Adipocyte (in vitro differentiated cells): ENCODE measurements around the gene OTOF.
A peak's percentile ranks its signal among the peaks of the same experiment; 100 is the strongest.
"Not testable (repeated sequence)": the region's sequence is repeated elsewhere in the genome, so short reads cannot be mapped to it uniquely, and the experiment has no call there.

ENCODE experiments used
- DNase-seq: peaks from one replicate; pipeline ENCODE4 v3.0.0-alpha.2; 2015; ENCODE audit warnings: low read depth
- H3K27me3 ChIP-seq: replicated peaks from 2 replicates; pipeline ENCODE4 v1.7.0; 2013; ENCODE audit warnings: mild to moderate bottlenecking, low read length, moderate library complexity; ENCODE audit not compliant: control insufficient read depth, insufficient read depth
- H3K36me3 ChIP-seq: 2 replicates; pipeline ENCODE4 v1.7.0; 2013; ENCODE audit warnings: low read length, mild to moderate bottlenecking, moderate library complexity; ENCODE audit not compliant: control insufficient read depth, insufficient read depth, severe bottlenecking
- H3K4me1 ChIP-seq: 2 replicates; pipeline ENCODE4 v1.7.0; 2013; ENCODE audit warnings: mild to moderate bottlenecking, low read length, moderate library complexity; ENCODE audit not compliant: control insufficient read depth, insufficient read depth
- H3K4me3 ChIP-seq: 2 replicates; pipeline ENCODE4 v1.7.0; 2013; ENCODE audit warnings: mild to moderate bottlenecking, low read length, moderate library complexity
- H3K9ac ChIP-seq: 2 replicates; pipeline ENCODE4 v1.7.0; 2013; ENCODE audit warnings: mild to moderate bottlenecking, low read length, moderate library complexity
- H3K9me3 ChIP-seq: 2 replicates; pipeline ENCODE4 v1.7.0; 2013; ENCODE audit warnings: mild to moderate bottlenecking, low read length, moderate library complexity; ENCODE audit not compliant: control insufficient read depth

The OTOF gene

DNA sequence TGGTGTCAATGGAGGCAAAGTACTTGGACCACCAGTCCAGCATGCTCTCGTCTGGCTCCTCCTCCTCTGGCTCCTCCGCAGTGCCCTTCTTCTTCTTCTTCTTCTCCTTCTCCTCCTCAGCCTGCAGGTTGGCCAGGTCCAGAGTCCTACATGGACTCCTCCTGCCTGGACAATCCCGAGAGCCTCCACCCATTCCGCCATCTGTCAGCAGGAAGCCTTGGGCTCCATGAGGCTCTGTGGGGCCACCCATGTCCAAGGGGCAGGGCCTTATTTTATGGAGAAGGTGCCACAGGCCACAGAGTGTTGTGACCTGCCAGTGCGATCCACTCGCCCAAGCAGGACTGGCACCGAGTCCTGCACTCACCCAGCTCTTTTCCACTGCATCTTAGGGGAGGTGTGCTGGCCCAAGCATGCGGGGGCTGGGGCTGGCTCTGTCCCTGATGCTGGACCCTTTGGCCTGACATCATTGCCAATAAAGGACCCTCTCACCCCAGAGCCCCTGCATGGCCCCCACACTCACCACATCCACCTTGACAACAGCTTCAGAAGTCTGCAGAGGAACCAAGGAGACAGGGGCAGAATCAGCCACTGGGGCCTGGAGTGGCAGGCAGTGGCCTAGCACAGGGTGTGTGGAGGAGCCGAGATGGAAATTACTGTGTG, 7.2 kb downstream of the OTOF start:
- H3K9ac ChIP-seq, result no peak overlapping the region
- peaks cover 5% of the 10 kb centered on the region for H3K9me3 ChIP-seq
- H3K4me1 ChIP-seq, result no peaks in the 10 kb centered on the region
- H3K27me3 ChIP-seq, result no peaks in the 10 kb centered on the region
- no peak for DNase-seq
- H3K4me3 ChIP-seq, result no peak overlapping the region
- no peaks in the 10 kb centered on the region for H3K36me3 ChIP-seq

DNA sequence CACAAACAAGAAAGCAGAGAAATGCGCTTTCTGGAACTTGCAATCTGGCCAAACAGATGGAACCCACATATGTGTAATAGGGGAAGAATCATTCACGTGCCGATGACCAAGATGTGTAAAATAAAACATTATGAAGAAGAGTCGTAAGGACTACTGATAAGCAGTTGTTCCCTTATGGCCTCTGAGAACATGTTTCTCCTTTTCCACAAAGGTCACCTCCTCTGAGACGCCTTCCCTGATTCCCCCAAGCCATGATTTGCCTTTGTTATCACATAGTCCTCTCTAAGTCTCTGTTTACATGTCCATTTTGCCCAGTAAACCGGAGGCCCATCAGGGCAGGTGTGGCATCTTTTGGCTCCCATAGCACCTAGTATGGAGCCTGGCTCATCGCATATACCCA, 8.0 kb downstream of the OTOF start:
- peaks cover 5% of the 10 kb centered on the region for H3K9me3 ChIP-seq
- no peak overlapping the region for H3K9ac ChIP-seq
- H3K4me1 ChIP-seq, result no peaks in the 10 kb centered on the region

DNA sequence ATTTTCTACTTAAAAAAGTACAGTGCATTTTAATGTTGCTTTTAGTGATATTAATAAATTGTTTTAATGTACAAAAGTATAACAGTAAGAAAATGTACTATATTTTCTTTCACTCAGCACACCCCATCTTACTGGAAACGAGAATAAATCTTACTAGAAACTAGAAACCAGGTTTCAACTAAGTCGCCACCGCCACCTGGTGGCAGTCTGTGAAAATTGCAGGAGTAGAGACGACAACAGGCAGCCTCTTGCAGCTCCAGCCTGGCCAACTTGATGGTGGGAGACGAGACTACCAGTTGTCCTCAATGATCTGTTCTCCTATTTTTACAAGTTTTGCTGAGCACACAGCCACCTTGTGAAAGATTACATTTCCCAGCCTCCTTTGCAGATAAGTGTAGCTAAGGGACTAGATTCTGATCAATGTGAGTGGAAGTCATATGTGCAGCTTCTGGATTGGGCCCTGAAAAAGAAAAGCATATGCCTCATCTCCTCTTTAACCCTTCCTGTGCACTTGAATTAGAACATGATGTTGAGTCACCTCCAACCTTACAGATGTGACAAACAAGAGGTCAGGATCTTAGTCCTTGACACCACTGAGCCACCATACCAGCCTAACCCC, 8.7 kb downstream of the OTOF start:
- Histone ChIP-seq H3K27me3 (no peaks in the 10 kb centered on the region), H3K36me3 (no peaks in the 10 kb centered on the region), H3K4me1 (no peaks in the 10 kb centered on the region), H3K9ac (no peak overlapping the region), H3K9me3 (peaks cover 5% of the 10 kb centered on the region), H3K4me3 (no peak overlapping the region)
- peak; percentile 31 for DNase-seq

More for the DNA sequence above, 8.0 kb downstream of the OTOF start:
- H3K27me3 ChIP-seq, result no peaks in the 10 kb centered on the region
- H3K36me3 ChIP-seq, result no peaks in the 10 kb centered on the region
- no peak for DNase-seq
- no peak overlapping the region for H3K4me3 ChIP-seq

DNA sequence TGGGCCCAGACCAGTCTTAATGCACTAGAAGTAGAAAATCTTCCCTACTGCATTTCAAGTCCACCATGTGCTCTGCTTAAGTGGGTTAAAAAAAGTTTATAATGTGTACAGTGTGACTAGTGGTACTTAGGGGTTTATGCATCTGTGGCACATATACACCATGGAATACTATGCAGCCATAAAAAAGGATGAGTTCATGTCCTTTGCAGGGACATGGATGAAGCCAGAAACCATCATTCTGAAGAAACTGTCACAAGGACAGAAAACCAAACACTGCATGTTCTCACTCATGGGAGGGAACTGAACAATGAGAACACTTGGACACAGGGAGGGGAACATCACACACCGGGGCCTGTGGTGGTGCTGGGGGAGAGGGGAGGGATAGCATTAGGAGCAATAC, 9.4 kb downstream of the OTOF start:
- DNase-seq, H3K36me3 ChIP-seq, H3K27me3 ChIP-seq, H3K4me1 ChIP-seq, H3K4me3 ChIP-seq, H3K9me3 ChIP-seq, H3K9ac ChIP-seq: not testable (repeated sequence)

DNA sequence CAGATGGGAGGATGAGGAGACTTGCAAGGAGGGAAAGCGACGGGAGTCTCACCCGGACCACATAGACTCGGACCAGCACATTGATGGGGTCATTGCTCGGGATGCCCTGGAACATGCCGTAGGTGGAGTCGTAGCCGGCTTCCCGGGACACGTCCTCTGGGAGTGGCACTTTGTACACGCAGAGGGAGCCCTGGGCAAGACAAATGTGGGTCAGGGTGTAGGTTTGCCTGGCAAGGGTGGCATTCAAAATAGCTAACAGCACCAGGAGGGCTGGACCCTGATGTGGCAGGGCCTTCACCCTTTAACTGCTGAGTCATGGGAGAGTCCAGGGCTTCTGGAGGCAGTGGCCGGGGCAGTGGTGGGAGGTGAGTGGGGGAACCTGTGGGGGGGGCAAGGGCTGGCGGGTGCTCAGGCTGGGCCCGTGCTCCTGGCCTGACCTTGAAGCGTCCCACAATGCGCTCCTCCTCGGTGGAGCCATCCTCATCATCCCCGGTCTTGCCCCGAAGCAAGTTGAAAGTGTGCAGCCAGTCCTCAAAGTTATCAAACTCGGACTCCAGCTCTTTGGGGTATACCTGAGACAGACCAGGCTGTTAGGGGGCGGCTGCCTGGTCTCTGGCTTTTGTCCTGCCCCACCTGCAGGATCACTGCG, 11.1 kb downstream of the OTOF start:
- H3K9me3 ChIP-seq, result peaks cover 5% of the 10 kb centered on the region
- DNase-seq, result no peak
- H3K4me1 ChIP-seq, result peaks cover 14% of the 10 kb centered on the region
- no peak overlapping the region for H3K4me3 ChIP-seq
- H3K9ac ChIP-seq, result no peak overlapping the region
- H3K27me3 ChIP-seq, result no peaks in the 10 kb centered on the region
- H3K36me3 ChIP-seq, result no peaks in the 10 kb centered on the region

DNA sequence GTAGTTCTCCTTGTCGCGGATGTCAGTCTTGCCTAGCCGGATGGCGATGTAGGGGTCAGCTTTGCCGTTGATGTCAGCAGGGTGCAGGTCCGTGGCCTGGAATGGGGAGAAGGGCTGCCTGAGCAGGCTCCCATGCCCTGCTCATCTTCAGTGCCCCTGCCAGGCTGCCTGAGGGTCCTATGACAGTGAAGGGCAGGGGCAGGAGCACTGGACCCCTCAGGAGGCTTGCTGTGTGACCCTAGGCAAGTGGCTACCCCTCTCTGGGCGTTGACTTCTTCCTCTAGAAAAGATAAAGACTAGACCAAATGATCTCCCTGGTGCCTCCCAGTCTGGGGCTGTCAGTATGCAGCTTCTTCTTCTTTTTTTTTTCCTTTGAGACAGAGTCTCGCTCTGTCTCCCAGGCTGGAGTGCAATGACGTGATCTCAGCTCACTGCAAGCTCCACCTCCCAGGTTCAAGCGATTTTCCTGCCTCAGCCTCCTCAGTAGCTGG, 11.9 kb downstream of the OTOF start:
- H3K4me3 ChIP-seq, result no peak overlapping the region
- no peaks in the 10 kb centered on the region for H3K36me3 ChIP-seq
- no peak for DNase-seq
- H3K27me3 ChIP-seq, result no peaks in the 10 kb centered on the region
- H3K9ac ChIP-seq, result no peak overlapping the region
- peaks cover 5% of the 10 kb centered on the region for H3K9me3 ChIP-seq
- H3K4me1 ChIP-seq, result peaks cover 14% of the 10 kb centered on the region

DNA sequence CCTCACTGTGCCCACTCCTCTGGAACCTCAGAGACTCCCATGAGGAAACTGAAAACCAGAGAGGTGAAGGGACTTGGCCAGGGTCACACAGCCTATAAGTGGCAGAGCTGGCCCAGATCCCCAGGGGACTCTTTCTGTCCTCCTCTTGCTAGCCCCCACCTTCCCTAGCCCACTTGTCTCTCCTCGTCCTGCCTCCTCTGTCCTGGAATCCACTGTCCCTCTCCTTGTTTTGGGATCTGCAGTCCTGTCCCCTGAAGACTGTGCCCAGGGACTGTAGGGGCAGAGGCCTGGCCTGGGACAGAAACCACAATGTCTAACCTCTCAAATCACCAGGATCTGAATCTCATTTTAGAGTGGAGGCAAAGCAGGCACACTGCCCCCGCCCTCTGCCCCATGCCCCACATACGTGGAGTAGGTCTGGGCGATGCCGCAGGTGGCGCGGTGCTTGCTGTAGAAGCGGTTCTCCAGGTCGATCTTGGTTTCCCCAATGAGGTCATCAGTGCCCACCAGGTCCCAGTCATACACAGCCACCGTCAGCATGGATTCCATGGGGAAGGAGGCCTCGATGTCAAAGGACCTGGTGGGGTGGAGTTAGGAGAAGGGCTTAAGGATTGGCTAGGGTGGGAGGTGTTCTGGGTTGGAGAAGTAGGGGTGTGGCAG, 12.5 kb downstream of the OTOF start:
- Histone ChIP-seq H3K9me3 (peaks cover 5% of the 10 kb centered on the region), H3K4me1 (peaks cover 14% of the 10 kb centered on the region), H3K27me3 (no peaks in the 10 kb centered on the region), H3K9ac (no peak overlapping the region), H3K36me3 (no peaks in the 10 kb centered on the region), H3K4me3 (no peak overlapping the region)
- no peak for DNase-seq

DNA sequence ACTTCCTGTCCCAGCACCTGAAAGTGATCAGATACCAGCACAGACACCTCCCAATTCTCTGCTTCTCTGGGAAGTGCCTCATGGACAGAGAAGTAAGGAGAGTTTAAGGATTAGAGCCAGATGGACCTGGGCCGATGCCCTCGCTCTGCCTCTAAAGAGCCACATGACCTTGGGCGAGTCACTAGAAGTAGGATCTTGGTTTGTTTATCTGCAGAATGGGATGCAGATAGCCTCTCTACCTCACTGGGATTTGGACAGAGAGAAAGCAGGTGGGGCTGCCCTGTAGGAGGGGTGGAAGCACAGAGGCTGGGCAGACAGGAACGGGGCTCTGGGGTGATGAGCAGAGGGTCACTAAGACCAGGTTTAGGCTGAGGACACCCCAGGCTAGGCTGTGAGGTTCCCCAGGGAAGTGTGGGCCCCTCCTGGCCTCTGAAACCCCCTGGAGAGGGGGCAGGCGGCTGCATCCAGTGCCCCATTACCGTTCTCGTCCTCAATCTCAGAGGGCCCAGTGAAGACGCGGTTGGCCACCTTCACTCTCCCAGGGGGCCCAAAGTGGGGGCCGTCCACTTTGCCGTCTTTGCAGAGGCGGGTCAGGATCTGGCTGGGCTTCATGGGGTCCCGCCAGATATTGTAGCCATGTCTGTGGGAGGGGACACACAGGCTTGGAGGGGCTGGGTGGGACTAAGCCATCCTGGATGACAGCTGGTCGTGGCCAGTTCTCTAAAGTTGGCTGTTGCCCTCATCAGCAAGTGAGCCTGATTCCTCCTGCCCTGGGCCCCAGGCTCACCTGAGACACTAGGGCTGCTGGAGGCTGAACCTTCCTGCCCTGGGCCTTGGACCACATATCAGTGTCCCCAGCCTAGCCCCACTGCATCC, 13.3 kb downstream of the OTOF start:
- Histone ChIP-seq H3K9ac (no peak overlapping the region), H3K36me3 (no peaks in the 10 kb centered on the region), H3K4me1 (peaks cover 14% of the 10 kb centered on the region), H3K27me3 (no peaks in the 10 kb centered on the region), H3K4me3 (no peak overlapping the region), H3K9me3 (peaks cover 5% of the 10 kb centered on the region)
- DNase-seq, result no peak

DNA sequence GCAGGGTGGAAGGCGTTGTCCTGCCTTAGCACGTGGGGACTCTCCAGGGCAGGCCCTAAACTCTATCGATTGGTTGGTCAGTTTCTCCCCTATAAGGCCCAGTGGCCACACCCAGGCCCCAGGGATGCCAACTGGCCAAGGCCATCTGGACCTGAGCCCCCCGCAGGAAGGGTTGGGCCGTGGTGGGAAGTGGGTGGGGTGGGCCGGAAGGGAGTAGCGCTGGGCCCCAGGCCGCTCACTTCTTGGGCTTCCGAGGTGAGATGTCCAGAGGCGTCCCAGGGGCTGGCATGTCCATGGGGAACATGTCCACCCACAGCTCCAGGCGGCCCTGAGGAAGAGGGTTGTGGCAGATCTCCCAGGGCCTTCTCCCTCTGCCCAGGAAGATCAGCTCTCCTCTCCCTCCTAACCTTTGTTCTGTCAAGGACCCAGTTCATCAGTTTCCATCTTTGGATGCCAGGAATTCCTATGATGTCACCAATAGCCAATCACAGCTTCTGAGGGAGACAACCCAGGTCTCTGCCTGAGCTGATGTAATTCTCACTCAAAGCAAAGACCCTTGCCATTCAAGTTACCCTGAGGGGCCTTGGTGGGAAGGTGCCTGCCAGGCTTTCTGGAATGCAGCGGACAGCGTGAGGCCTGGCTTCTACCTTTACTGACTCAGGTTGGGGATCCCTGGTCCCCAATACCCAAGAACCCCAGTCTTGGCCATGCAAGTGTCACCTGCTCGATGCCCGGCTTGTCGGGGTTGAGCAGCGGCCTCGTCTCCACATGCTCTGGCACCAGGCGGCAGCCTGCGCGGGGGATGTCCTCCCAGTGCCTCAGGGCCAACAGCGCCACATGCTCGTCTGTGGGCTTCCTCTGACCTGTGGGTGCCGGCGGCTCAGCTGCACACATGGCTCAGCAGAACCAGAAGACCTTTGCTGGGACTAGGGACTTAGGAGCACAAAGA, 14.4 kb downstream of the OTOF start:
- H3K9me3 ChIP-seq, result no peaks in the 10 kb centered on the region
- H3K27me3 ChIP-seq, result no peaks in the 10 kb centered on the region
- H3K36me3 ChIP-seq, result no peaks in the 10 kb centered on the region
- no peak for DNase-seq
- H3K9ac ChIP-seq, result no peak overlapping the region
- H3K4me3 ChIP-seq, result no peak overlapping the region
- H3K4me1 ChIP-seq, result peaks cover 14% of the 10 kb centered on the region
